NT2/D1 (cell line): Measurements from ENCODE around the gene CDH3.

Source experiments
- SUZ12 ChIP-seq: IDR thresholded peaks from 2 replicates; pipeline ENCODE4 v1.6.1; 2011; ENCODE audit not compliant: insufficient read length, insufficient read depth; ENCODE audit errors: extremely low read depth
- YY1 ChIP-seq: IDR thresholded peaks from 2 replicates; pipeline ENCODE4 v1.6.1; 2011; ENCODE audit not compliant: insufficient read length, insufficient read depth

GRCh38 chr16:68645494-68646388, 631 bp downstream of the CDH3 start:
- no peak for TF ChIP-seq SUZ12
- no peak for TF ChIP-seq YY1
